ENCODE measurements around the gene ZNF101. TPM values are rescaled to one million over a fixed set of nuclear protein-coding genes. Genes with fewer than 3 reads are reported as not detected.

The ZNF101 gene
- total RNA-seq, 4 donors from 2014 or later: 5.5 to 8.2 (median 6.5) TPM

- TF ChIP-seq CTCF (IDR thresholded peaks at IDR 0.05) (no peak), POLR2A (IDR thresholded peaks at IDR 0.05) (no peak)
- 82 to 83% methylated on average over 3 to 4 of the region's 9 CpGs for WGBS, 2 donors
- no peaks in the 10 kb centered on the region for H3K27me3 ChIP-seq
- no peak for DNase-seq
- no peak overlapping the region for H3K27ac ChIP-seq
- H3K9me3 ChIP-seq: no peaks in the 10 kb centered on the region
- intact Hi-C loops (cut with DNase I): no loop called here
- H3K4me1 ChIP-seq: no peaks in the 10 kb centered on the region
- H3K4me3 ChIP-seq: no peak overlapping the region
- peaks cover 58 to 100% (median 70%) of the 10 kb centered on the region in 3 donors for H3K36me3 ChIP-seq
These were observed 18.3 kb upstream of the ZNF101 start for GRCh38 chr19:19650331-19650730.

GRCh38 chr19:19651076-19651475 lies 17.6 kb upstream of the ZNF101 start:
- Histone ChIP-seq H3K9me3 (no peaks in the 10 kb centered on the region), H3K27me3 (no peaks in the 10 kb centered on the region), H3K27ac (no peak overlapping the region), H3K4me1 (no peaks in the 10 kb centered on the region), H3K36me3 (peaks cover 58 to 100% (median 70%) of the 10 kb centered on the region in 3 donors), H3K4me3 (no peak overlapping the region)
- WGBS, 2 donors: 65 to 100% methylated on average over 1 to 6 of the region's 13 CpGs
- intact Hi-C loops (cut with DNase I): no loop called here
- TF ChIP-seq POLR2A (IDR thresholded peaks at IDR 0.05): no peak
- no peak for TF ChIP-seq CTCF (IDR thresholded peaks at IDR 0.05)
- DNase-seq: no peak

GRCh38 chr19:19652482-19653295 lies 15.9 kb upstream of the ZNF101 start:
- peaks cover 55 to 100% (median 71%) of the 10 kb centered on the region in 3 donors for H3K36me3 ChIP-seq
- no peaks in the 10 kb centered on the region for H3K9me3 ChIP-seq
- WGBS, 2 donors: 84 to 97% methylated on average over 6 to 14 of the region's 24 CpGs
- intact Hi-C loops (cut with DNase I): no loop called here
- no peak overlapping the region for H3K27ac ChIP-seq
- TF ChIP-seq POLR2A (IDR thresholded peaks at IDR 0.05) (no peak), CTCF (IDR thresholded peaks at IDR 0.05) (no peak)
- no peaks in the 10 kb centered on the region for H3K27me3 ChIP-seq
- no peak for DNase-seq
- H3K4me1 ChIP-seq: no peaks in the 10 kb centered on the region
- H3K4me3 ChIP-seq: no peak overlapping the region

- intact Hi-C loops (cut with DNase I): no loop called here
- Histone ChIP-seq H3K36me3 (peaks cover 55 to 100% (median 76%) of the 10 kb centered on the region in 3 donors), H3K27me3 (no peaks in the 10 kb centered on the region), H3K27ac (no peak overlapping the region), H3K4me1 (peaks cover 0 to 1% (median 0%) of the 10 kb centered on the region in 3 donors), H3K9me3 (no peaks in the 10 kb centered on the region), H3K4me3 (no peak overlapping the region)
- WGBS, 2 donors: 96% methylated on average over 13 to 18 of the region's 23 CpGs
- no peak for TF ChIP-seq POLR2A (IDR thresholded peaks at IDR 0.05)
- TF ChIP-seq CTCF (IDR thresholded peaks at IDR 0.05): no peak
- no peak for DNase-seq
These were observed 15.0 kb upstream of the ZNF101 start for GRCh38 chr19:19653597-19654147.

GRCh38 chr19:19654441-19654840 lies 14.2 kb upstream of the ZNF101 start:
- Histone ChIP-seq H3K4me1 (peaks cover 0 to 9% (median 3%) of the 10 kb centered on the region in 3 donors), H3K27ac (no peak overlapping the region), H3K4me3 (no peak overlapping the region), H3K27me3 (no peaks in the 10 kb centered on the region), H3K36me3 (peaks cover 61 to 100% (median 84%) of the 10 kb centered on the region in 3 donors), H3K9me3 (no peaks in the 10 kb centered on the region)
- 87% methylated on average over 6 of the region's 15 CpGs; no CpG with 5 or more reads in 1 of the 2 donors for WGBS, 2 donors
- no peak for DNase-seq
- TF ChIP-seq POLR2A (IDR thresholded peaks at IDR 0.05) (no peak), CTCF (IDR thresholded peaks at IDR 0.05) (no peak)
- intact Hi-C loops (cut with DNase I): no loop called here
